Sigmoid colon (tissue), 7 donors: Measurements from ENCODE around the gene MFSD2A. TPM values are rescaled to one million over a fixed set of nuclear protein-coding genes. Genes with fewer than 3 reads are reported as not detected.

Source experiments
- DNase-seq: peaks from one replicate; pipeline ENCODE4 v3.0.0-alpha.2; 2019
- H3K27ac ChIP-seq, 4 donors: fragments of 200-600 bp; sonication (generic); one replicate each; pipeline ENCODE4 v1.5.1; 2016 to 2019; ENCODE audit warnings: mild to moderate bottlenecking in 1 of 4
- H3K27me3 ChIP-seq, 3 donors: fragments of 200-600 bp; sonication (generic); one replicate each; pipeline ENCODE4 v1.5.1; 2019; ENCODE audit warnings: mild to moderate bottlenecking in 1 of 3
- H3K36me3 ChIP-seq, 4 donors: fragments of 200-600 bp; sonication (generic); one replicate each; pipeline ENCODE4 v1.5.1; 2016 to 2019
- H3K4me1 ChIP-seq, 4 donors: fragments of 200-600 bp; sonication (generic); one replicate each; pipeline ENCODE4 v1.5.1; 2017 to 2019
- H3K4me3 ChIP-seq, 4 donors: fragments of 200-600 bp; sonication (generic); one replicate each; pipeline ENCODE4 v1.5.1; 2017 to 2019; ENCODE audit warnings: mild to moderate bottlenecking in 2 of 4, moderate library complexity in 1 of 4
- H3K9me3 ChIP-seq, 4 donors: fragments of 200-600 bp in 3 of 4; sonication (generic) in 3 of 4; one replicate each; pipeline versions ENCODE4 v1.5.1 to v1.6.1; 2013 to 2019
- CTCF ChIP-seq, 4 experiments: fragments of 450-650 bp in 3 of 4; fragments of 200-600 bp in 1 of 4; IDR thresholded peaks; one replicate each; pipeline ENCODE4 v1.5.1; 2016 to 2019; ENCODE audit warnings: antibody characterized with exemption in 4 of 4, mild to moderate bottlenecking in 3 of 4, moderate library complexity in 2 of 4
- EP300 ChIP-seq, 4 donors: sonication (generic); formaldehyde crosslinking; IDR thresholded peaks; one replicate each; pipeline ENCODE4 v1.6.1; 2017; ENCODE audit warnings: antibody characterized with exemption in 4 of 4
- POLR2A ChIP-seq, 2 donors: fragments of 450-650 bp; IDR thresholded peaks; one replicate each; pipeline ENCODE4 v1.6.1; 2016; ENCODE audit warnings: antibody characterized with exemption in 2 of 2, mild to moderate bottlenecking in 2 of 2, moderate library complexity in 2 of 2
- POLR2AphosphoS5 ChIP-seq, 4 donors: sonication (generic); formaldehyde crosslinking; IDR thresholded peaks; one replicate each; pipeline ENCODE4 v1.6.1; 2017; ENCODE audit warnings: antibody characterized with exemption in 4 of 4
- WGBS, 2 donors: extraction: QIAGEN DNeasy Blood & Tissue Kit; methylation state at CpG; one replicate each; pipeline ENCODE4 v1.1.7; 2013; 5-methylcytosine and 5-hydroxymethylcytosine counted together
- intact Hi-C: fragments of 100-400 bp; cut with DNase I; formaldehyde crosslinking; loops from one replicate; pipeline ENCODE4 v1.15.1; 2023
- polyA plus RNA-seq, 3 donors: library from polyadenylated mRNA; stranded (reverse); fragments of 200-250 nt; gene quantifications; one replicate each; pipeline ENCODE4 v1.2.3, GENCODE V29; 2013
- total RNA-seq, 4 donors: library from RNA; depleted of rRNA; stranded (reverse); fragments of >200 nt; gene quantifications; one replicate each; pipeline ENCODE4 v1.1.0, GENCODE V29; 2016
- donor health status: healthy with polysubstance abuse.
- donor health status: Bipolar disorder and iron deficiency.
- donor health status: healthy.

MFSD2A gene
- total and polyA plus RNA-seq, 7 donors, result 1.3 to 26.5 (median 5.0) TPM

GRCh38 chr1:39969048-39969447, 14.1 kb downstream of the MFSD2A start:
- Histone ChIP-seq H3K27me3 (no peaks in the 10 kb centered on the region), H3K9me3 (no peaks in the 10 kb centered on the region), H3K4me1 (peaks cover 0 to 6% (median 0%) of the 10 kb centered on the region in 4 donors), H3K4me3 (no peak overlapping the region), H3K36me3 (no peaks in the 10 kb centered on the region), H3K27ac (no peak overlapping the region)
- TF ChIP-seq EP300 (IDR thresholded peaks at IDR 0.05) (no peak), POLR2AphosphoS5 (IDR thresholded peaks at IDR 0.05) (no peak), POLR2A (IDR thresholded peaks at IDR 0.05) (no peak), CTCF (IDR thresholded peaks at IDR 0.05) (no peak)
- intact Hi-C loops, result no loop called here
- DNase-seq, result no peak
- WGBS, 2 donors, result 92 to 94% methylated on average over 9 of the region's 9 CpGs

DNA sequence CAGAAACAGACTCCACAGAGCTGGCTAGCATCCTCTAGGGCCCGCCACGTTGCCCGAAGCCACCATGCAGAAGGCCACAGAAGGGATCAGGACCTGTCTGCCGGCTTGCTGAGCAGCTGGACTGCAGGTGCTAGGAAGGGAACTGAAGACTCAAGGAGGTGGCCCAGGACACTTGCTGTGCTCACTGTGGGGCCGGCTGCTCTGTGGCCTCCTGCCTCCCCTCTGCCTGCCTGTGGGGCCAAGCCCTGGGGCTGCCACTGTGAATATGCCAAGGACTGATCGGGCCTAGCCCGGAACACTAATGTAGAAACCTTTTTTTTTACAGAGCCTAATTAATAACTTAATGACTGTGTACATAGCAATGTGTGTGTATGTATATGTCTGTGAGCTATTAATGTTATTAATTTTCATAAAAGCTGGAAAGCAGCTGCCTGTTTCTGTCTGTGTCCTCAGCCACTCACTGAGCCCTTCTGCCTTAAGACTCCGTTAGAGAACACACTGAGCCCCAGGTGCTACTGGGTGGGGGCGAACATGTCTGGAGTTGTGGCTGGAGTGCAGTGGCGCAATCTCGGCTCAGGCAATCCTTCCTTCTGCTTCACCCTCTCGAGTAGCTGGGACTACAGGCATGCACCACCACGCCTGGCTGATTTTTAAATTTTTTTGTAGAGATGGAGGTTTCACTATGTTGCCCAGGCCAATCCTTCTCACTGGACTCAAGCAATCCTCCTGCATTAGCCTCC, 14.8 kb downstream of the MFSD2A start:
- Histone ChIP-seq H3K27me3 (no peaks in the 10 kb centered on the region), H3K4me1 (peaks cover 0 to 6% (median 0%) of the 10 kb centered on the region in 4 donors), H3K9me3 (no peaks in the 10 kb centered on the region), H3K4me3 (no peak overlapping the region), H3K36me3 (no peaks in the 10 kb centered on the region), H3K27ac (no peak overlapping the region)
- 91 to 92% methylated on average over 13 of the region's 13 CpGs for WGBS, 2 donors
- intact Hi-C loops, result loop anchor here (5.0 kb wide), 1 partner anchor 63 kb away; no protein-coding TSS in a partner anchor
- no peak for DNase-seq
- TF ChIP-seq EP300 (IDR thresholded peaks at IDR 0.05) (no peak), POLR2AphosphoS5 (IDR thresholded peaks at IDR 0.05) (no peak), CTCF (IDR thresholded peaks at IDR 0.05) (no peak), POLR2A (IDR thresholded peaks at IDR 0.05) (no peak)

DNA sequence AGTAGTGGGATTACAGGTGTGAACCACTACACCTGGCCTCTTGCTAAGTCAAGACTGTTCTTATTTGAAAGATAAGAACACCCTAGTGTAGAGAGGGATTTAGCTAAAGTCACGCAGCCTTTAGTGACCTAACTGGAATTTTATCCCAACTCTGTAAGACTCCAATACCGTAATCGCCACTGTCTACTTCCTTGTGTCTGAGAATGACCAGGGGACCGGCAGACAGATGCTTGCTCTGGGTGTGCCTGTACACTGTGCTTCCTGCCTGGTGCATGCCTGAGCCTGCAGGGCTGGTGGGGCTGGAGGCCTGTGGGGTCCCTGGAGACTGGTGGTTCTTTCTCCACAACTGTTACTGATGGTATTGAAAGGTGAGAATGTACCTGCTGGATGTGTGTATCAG, 15.3 kb downstream of the MFSD2A start:
- Histone ChIP-seq H3K27me3 (no peaks in the 10 kb centered on the region), H3K4me3 (no peak overlapping the region), H3K4me1 (peaks cover 0 to 6% (median 0%) of the 10 kb centered on the region in 4 donors), H3K9me3 (no peaks in the 10 kb centered on the region), H3K27ac (no peak overlapping the region), H3K36me3 (no peaks in the 10 kb centered on the region)
- DNase-seq, result no peak
- intact Hi-C loops, result loop anchor here (5.0 kb wide), 1 partner anchor 62 kb away; no protein-coding TSS in a partner anchor
- TF ChIP-seq POLR2A (IDR thresholded peaks at IDR 0.05), result no peak
- TF ChIP-seq POLR2AphosphoS5 (IDR thresholded peaks at IDR 0.05), result no peak
- TF ChIP-seq EP300 (IDR thresholded peaks at IDR 0.05), result no peak
- no peak for TF ChIP-seq CTCF (IDR thresholded peaks at IDR 0.05)
- 23 to 70% methylated on average over 4 of the region's 4 CpGs for WGBS, 2 donors

- Histone ChIP-seq H3K36me3 (no peaks in the 10 kb centered on the region), H3K9me3 (no peaks in the 10 kb centered on the region), H3K27ac (no peak overlapping the region), H3K27me3 (no peaks in the 10 kb centered on the region), H3K4me1 (peaks cover 0 to 6% (median 0%) of the 10 kb centered on the region in 4 donors), H3K4me3 (no peak overlapping the region)
- 51 to 71% methylated on average over 4 of the region's 4 CpGs for WGBS, 2 donors
- intact Hi-C loops, result loop anchor here (5.0 kb wide), 1 partner anchor 61 kb away; no protein-coding TSS in a partner anchor
- no peak for DNase-seq
- no peak for TF ChIP-seq POLR2AphosphoS5 (IDR thresholded peaks at IDR 0.05)
- no peak for TF ChIP-seq POLR2A (IDR thresholded peaks at IDR 0.05)
- no peak for TF ChIP-seq CTCF (IDR thresholded peaks at IDR 0.05)
These were observed 16.2 kb downstream of the MFSD2A start for GRCh38 chr1:39971138-39971537.
